Measurements from ENCODE around the gene VWA7.

The VWA7 gene

GRCh38 chr6:31794866-31795615 is 17.9 kb upstream of the VWA7 start (continued):
- TF ChIP-seq ZNF18 (tag by site-specific recombination; IDR thresholded peaks at IDR 0.05) (no peak), ZNF473 (tag by site-specific recombination; IDR thresholded peaks at IDR 0.05) (no peak), ZFHX2 (tag by site-specific recombination; conservative IDR thresholded peaks at IDR 0.05) (0 out of 2 replicates have a peak, but pooled peaks have one; percentile 7), ZNF2 (tag by site-specific recombination; IDR thresholded peaks at IDR 0.05) (peak; percentile 39; the same call in 1 of the 2 replicates), WT1 (tag by site-specific recombination; IDR thresholded peaks at IDR 0.05) (peak; percentile 16; the same call in 1 of the 2 replicates), ZNF548 (tag by site-specific recombination; IDR thresholded peaks at IDR 0.05) (no peak), RBAK (tag by site-specific recombination; IDR thresholded peaks at IDR 0.05) (no peak), KLF17 (tag by site-specific recombination; IDR thresholded peaks at IDR 0.05) (peak; percentile 9; the same call in 1 of the 2 replicates), ZBTB48 (tag by site-specific recombination; IDR thresholded peaks at IDR 0.05) (peak; percentile 58; the same call in 1 of the 2 replicates), ZBTB21 (tag by site-specific recombination; IDR thresholded peaks at IDR 0.05) (no peak), ZIC2 (tag by site-specific recombination; IDR thresholded peaks at IDR 0.05) (peak; percentile 80), SCRT2 (tag by site-specific recombination; IDR thresholded peaks at IDR 0.05) (no peak), ZNF335 (tag by site-specific recombination; conservative IDR thresholded peaks at IDR 0.05) (0 out of 2 replicates have a peak, but pooled peaks have one; percentile 48), ZNF112 (tag by site-specific recombination; IDR thresholded peaks at IDR 0.05) (no peak), ZBTB20 (tag by site-specific recombination; IDR thresholded peaks at IDR 0.05) (peak; percentile 56), KLF8 (tag by site-specific recombination; IDR thresholded peaks at IDR 0.05) (peak; percentile 7; the same call in 1 of the 2 replicates), ZXDB (tag by site-specific recombination; IDR thresholded peaks at IDR 0.05) (0 out of 2 replicates have a peak, but pooled peaks have one; percentile 19), GLIS2 (tag by site-specific recombination; IDR thresholded peaks at IDR 0.05) (peak; percentile 95), YY1 (tag by site-specific recombination; IDR thresholded peaks at IDR 0.05) (no peak), ZNF791 (tag by site-specific recombination; IDR thresholded peaks at IDR 0.05) (no peak), ZFP37 (tag by site-specific recombination; IDR thresholded peaks at IDR 0.05) (no peak)
- TF ChIP-seq, protein P1, sequence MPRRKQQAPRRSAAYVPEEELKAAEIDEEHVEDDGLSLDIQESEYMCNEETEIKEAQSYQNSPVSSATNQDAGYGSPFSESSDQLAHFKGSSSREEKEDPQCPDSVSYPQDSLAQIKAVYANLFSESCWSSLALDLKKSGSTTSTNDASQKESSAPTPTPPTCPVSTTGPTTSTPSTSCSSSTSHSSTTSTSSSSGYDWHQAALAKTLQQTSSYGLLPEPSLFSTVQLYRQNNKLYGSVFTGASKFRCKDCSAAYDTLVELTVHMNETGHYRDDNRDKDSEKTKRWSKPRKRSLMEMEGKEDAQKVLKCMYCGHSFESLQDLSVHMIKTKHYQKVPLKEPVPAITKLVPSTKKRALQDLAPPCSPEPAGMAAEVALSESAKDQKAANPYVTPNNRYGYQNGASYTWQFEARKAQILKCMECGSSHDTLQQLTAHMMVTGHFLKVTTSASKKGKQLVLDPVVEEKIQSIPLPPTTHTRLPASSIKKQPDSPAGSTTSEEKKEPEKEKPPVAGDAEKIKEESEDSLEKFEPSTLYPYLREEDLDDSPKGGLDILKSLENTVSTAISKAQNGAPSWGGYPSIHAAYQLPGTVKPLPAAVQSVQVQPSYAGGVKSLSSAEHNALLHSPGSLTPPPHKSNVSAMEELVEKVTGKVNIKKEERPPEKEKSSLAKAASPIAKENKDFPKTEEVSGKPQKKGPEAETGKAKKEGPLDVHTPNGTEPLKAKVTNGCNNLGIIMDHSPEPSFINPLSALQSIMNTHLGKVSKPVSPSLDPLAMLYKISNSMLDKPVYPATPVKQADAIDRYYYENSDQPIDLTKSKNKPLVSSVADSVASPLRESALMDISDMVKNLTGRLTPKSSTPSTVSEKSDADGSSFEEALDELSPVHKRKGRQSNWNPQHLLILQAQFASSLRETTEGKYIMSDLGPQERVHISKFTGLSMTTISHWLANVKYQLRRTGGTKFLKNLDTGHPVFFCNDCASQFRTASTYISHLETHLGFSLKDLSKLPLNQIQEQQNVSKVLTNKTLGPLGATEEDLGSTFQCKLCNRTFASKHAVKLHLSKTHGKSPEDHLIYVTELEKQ (tag by site-specific recombination; IDR thresholded peaks at IDR 0.05; ENCODE audit: borderline replicate concordance) = no peak
- TF ChIP-seq, protein P2, sequence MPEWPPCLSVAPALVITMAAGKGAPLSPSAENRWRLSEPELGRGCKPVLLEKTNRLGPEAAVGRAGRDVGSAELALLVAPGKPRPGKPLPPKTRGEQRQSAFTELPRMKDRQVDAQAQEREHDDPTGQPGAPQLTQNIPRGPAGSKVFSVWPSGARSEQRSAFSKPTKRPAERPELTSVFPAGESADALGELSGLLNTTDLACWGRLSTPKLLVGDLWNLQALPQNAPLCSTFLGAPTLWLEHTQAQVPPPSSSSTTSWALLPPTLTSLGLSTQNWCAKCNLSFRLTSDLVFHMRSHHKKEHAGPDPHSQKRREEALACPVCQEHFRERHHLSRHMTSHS (tag by site-specific recombination; IDR thresholded peaks at IDR 0.05) = no peak
- TF ChIP-seq, protein P3, sequence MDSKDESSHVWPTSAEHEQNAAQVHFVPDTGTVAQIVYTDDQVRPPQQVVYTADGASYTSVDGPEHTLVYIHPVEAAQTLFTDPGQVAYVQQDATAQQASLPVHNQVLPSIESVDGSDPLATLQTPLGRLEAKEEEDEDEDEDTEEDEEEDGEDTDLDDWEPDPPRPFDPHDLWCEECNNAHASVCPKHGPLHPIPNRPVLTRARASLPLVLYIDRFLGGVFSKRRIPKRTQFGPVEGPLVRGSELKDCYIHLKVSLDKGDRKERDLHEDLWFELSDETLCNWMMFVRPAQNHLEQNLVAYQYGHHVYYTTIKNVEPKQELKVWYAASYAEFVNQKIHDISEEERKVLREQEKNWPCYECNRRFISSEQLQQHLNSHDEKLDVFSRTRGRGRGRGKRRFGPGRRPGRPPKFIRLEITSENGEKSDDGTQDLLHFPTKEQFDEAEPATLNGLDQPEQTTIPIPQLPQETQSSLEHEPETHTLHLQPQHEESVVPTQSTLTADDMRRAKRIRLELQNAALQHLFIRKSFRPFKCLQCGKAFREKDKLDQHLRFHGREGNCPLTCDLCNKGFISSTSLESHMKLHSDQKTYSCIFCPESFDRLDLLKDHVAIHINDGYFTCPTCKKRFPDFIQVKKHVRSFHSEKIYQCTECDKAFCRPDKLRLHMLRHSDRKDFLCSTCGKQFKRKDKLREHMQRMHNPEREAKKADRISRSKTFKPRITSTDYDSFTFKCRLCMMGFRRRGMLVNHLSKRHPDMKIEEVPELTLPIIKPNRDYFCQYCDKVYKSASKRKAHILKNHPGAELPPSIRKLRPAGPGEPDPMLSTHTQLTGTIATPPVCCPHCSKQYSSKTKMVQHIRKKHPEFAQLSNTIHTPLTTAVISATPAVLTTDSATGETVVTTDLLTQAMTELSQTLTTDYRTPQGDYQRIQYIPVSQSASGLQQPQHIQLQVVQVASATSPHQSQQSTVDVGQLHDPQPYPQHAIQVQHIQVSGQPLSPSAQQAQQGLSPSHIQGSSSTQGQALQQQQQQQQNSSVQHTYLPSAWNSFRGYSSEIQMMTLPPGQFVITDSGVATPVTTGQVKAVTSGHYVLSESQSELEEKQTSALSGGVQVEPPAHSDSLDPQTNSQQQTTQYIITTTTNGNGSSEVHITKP (tag by site-specific recombination; IDR thresholded peaks at IDR 0.05) = peak; percentile 80
- TF ChIP-seq, protein P4, sequence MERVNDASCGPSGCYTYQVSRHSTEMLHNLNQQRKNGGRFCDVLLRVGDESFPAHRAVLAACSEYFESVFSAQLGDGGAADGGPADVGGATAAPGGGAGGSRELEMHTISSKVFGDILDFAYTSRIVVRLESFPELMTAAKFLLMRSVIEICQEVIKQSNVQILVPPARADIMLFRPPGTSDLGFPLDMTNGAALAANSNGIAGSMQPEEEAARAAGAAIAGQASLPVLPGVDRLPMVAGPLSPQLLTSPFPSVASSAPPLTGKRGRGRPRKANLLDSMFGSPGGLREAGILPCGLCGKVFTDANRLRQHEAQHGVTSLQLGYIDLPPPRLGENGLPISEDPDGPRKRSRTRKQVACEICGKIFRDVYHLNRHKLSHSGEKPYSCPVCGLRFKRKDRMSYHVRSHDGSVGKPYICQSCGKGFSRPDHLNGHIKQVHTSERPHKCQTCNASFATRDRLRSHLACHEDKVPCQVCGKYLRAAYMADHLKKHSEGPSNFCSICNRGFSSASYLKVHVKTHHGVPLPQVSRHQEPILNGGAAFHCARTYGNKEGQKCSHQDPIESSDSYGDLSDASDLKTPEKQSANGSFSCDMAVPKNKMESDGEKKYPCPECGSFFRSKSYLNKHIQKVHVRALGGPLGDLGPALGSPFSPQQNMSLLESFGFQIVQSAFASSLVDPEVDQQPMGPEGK (tag by site-specific recombination; IDR thresholded peaks at IDR 0.05) = peak; percentile 88
